HG03521 (cell line): ENCODE measurements around the gene OCRL.

Experiments used
- ATAC-seq: cut with Tn5 transposase; IDR thresholded peaks from one replicate; pipeline ENCODE4 v1.9.1; 2021; ENCODE audit warnings: mild to moderate bottlenecking, moderate library complexity; ENCODE audit not compliant: unreplicated experiment

OCRL gene

DNA sequence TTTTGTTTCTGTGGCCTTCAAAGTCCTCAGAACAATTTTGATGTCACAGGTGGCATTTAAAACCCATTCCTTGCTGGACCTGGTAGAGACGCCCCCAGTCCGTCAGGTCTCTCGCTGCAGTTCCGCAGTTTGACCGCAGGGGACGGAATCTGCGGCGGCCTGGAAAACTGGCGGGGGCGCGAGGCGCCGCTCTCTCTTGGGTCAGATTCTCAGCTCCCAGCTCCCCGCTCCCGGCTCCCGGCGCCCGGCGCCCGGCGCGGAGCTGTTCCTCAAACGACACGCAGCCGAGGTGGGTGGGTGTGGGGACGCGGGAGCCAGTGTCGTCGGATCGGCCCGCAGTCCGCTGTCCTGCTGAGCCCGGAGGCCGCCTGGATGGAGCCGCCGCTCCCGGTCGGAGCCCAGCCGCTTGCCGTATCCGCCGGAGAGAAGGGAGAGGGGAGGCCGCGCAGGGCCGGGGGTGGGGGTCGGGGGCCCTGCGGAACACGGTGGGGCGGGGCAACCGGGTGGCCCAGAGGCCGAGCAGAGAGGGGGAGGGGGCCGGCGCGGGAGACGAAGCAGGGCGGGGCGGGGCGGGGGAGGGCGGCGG lies at the start of gene OCRL:
TSS of gene OCRL (plus strand) at position 192 of the 586 bp plus-strand sequence. CDS start at position 373, 181 bp downstream.
- peak; percentile 97 for ATAC-seq

DNA sequence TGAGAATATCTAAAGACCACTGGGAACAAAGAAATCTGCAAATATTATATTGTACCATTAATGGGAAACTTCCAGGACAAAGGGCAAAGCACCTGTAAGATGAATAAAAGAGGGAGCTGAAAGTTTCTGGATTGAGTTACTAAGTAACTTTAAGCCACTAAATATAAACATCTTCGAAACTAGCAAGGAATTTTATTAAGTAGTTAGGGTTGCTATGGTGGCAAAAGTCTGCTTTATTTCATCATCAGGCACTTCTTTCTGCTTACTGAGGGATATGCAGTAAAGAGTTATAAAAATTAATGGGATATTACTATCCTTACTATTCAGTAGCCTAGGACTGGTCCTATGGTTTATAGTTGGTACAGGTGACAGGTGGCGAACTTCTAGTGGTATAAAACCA lies 49.7 kb upstream of the OCRL start:
- ATAC-seq, result no peak

GRCh38 chrX:129493643-129494042 lies 46.4 kb upstream of the OCRL start:
- no peak for ATAC-seq

GRCh38 chrX:129494887-129495286 lies 45.2 kb upstream of the OCRL start:
- no peak for ATAC-seq

- no peak for ATAC-seq
Measured at GRCh38 chrX:129495900-129496299, 44.2 kb upstream of the OCRL start.

DNA sequence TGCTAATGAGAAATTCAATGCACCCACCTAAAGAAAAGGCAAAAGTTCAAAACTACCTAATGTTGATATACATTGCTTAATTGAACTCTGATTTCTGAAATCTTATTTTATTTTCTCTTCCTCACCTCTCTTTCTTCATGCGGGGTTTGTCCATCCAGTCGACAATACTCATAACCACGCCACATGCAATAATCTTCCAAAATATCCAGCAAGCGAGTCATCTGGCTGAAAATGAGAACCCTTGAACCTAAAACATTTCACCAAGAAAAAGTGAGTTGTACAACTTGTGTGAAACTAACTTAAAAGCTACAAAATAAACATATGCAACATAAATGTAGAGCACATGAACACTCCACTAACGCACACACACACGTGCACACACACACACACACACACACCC lies 43.4 kb upstream of the OCRL start:
- no peak for ATAC-seq

DNA sequence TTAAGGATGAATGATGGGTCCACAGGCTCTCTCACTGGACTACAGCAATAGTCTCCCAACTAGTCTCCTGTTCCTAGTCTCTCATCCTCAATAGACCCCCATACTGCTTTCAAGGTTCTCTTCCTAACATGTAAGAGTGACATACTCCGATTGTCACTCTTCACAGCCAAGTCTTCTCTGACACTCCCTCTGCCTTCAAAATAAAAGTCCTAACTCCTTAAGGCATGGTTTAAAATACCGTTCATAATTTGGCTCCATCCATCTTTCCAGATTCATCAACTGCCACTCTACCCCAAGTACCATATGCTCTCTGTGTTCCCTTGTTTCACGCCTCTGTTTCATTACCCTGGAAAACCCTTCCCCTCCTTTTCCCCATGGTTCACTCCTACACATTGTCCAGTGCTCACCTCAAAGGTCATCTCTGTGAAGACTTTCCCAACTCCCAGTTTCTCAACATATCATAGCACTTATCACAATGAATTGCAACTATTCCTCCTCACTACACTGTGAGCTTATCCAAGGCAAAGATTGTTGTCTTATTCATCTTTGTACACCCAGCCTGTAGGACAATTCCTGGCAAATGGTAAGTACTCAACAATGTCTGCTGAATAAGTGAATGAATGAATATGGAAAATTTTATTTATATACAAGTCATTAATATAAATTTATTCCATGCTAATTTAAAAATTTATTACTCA lies 42.8 kb upstream of the OCRL start:
- ATAC-seq, result no peak

DNA sequence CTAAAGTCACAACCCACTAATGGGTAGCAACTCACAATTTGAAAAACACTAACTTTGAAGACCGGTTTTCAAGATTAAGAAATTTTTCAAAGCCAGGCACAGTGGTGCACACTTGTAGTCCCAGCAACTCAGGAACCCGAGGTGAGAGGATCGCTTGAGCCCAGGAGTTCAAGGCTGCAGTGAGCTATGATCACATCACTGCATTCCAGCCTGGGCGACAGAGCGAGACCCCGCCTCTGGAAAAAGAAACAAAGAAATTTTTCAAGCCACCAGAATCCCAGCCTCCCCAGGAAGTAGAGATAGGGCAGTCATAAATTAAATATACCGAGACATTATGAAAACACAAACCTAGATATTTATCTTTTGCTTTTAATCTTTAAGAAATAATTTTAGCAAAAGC lies 29.7 kb upstream of the OCRL start:
- no peak for ATAC-seq

GRCh38 chrX:129511689-129512088 lies 28.4 kb upstream of the OCRL start:
- ATAC-seq, result no peak

- ATAC-seq, result no peak
Measured at GRCh38 chrX:129512409-129512808, 27.6 kb upstream of the OCRL start.

DNA sequence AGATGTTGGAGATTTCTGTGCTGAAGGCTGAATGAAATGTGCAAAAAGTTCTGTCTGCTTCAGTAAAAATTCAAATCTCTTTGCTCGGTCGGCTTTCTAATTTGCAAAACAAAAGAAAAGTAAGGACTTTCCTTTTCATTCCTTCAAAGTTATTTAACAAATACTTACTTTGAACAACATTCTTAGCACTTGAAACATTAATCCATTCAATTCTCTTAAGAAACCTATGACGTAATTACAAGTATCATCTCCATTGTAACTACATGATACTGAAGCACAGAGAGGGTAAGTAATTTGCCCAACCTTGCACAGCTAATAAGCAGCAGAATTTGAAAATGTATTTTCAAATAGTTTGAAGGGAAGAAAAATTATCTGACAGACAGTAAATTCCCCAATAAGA lies 23.7 kb upstream of the OCRL start:
- ATAC-seq, result no peak

GRCh38 chrX:129520151-129520550 lies 19.9 kb upstream of the OCRL start:
- no peak for ATAC-seq

DNA sequence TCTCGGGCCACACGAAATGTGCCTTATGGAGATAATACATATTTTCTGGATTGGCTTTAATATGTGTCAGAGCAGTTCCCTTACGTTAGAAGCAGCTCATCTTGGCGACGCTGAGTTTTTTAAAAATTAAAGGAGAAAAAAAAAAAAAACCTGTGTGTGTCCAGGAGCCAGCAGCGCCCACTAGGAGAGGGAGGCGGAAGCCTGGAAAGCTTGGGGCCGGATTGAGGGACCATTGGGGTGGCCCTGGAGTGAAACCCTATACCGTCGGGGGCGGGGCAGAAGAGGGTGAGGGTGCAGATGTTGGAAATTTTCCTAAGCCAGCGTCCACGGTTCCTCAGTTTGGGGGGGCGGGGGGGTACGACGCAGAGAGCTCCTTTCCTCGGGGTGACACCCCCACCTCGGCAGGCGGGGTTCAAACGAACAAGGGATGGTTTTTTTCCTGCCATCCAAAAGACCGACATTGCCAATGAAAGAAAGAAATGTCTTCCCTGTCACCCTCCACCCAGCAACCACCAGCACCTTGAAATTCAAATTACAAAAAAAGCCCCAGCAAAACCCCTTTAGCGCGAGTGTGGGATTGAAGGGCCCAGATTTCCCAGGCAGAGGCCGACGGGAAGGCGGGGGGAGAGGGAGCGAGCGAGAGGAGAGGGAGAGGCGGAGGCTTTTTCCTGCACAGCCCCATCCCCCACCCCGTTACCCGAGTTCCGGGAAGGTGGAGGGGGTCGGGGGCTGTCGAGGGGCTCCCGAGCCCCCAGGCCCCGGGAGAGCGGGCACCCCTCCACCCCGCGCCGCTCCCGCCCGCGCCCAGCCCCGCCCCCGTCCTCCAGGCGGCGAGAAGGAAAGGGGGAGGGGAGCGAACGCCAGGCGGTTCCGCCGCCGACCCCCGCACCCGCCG lies 17.6 kb upstream of the OCRL start:
- ATAC-seq, result no peak

DNA sequence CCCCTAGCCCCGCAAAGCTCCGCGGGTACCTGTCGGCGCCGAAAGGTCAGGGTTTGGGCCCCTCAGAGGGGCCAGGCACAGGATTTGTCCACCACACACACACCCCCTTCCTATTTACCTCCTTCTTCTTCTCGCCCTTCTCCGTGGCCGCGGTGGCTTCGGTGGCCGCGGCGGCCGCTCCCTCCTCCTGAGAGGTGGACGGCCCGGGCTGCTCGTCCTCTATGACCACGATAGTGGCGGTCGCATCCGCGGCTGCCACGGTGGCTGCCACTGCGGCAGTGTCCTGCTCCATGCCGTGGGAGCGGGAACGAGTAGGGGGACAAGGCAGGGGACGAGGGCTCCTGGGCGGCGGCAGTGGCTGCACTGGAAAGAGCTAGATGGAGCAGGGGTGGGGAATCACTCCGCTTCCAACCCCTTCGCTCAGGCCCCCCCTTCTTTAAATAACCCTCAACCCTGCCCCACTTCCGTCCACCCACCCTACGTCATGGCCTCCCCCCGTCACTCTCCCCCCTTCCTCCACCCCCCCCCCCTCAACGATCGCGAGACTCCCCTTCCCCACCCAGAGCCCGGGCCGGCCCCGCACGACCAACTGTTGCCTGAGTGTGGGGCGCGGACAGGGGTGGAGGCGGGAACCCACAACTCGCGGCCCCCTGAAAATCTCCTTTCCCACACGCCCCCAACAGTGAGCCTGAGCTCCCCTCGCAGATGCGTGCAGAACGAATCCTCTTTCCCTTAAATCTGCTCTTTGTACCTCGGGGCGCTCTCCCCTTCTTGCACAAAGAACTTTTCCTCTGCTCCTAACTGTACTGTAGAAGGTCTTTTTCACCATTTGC lies 16.8 kb upstream of the OCRL start, which contains the start of gene SMARCA1:
TSS of gene SMARCA1 (minus strand) at position 412 of the 833 bp plus-strand sequence. CDS start at position 292, 120 bp downstream.
- no peak for ATAC-seq

DNA sequence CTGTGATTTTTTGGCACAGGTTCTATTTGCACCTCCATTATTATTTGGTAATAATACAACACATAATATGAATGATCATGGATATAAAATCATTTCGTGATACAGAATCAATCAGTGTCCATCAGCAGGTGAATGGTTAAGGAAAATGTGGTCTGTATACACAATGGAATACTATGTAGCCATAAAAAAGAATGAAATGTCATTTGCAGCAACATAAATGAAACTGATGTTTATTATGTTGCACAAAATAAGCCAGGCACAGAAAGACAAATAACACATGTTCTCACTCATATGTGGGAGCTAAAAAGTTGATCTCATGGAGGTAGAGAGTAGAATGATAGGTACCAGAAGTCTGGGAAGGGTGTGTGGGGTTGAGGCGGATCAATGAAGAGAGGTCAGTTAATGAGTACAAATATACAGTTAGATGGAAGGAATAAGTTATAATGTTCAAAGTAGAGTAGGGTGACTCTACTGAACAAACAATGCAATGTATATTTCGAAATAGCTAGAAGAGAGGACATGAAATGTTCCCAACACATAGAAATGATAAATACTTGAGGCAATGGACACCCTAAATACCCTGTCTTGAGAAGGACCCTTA lies 15.7 kb upstream of the OCRL start:
- ATAC-seq, result no peak

DNA sequence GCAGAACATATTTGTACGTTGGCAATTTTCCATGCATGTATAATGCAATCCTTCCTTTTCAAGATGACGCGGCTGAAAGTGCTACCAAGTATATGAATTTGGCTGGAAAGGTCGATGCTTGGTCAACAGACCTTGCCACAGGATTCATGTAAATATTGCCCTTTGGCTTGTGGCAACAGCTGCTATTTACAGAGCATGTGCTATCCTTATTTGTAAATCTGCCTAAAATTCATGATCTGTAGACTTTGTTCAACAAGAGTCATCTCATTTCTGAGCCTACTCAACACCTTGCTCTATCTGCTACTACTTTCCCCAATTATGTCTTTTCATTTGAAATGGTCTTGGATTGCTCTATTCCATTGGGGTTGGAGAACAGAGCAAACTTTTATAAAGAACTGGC lies 14.9 kb upstream of the OCRL start:
- no peak for ATAC-seq

DNA sequence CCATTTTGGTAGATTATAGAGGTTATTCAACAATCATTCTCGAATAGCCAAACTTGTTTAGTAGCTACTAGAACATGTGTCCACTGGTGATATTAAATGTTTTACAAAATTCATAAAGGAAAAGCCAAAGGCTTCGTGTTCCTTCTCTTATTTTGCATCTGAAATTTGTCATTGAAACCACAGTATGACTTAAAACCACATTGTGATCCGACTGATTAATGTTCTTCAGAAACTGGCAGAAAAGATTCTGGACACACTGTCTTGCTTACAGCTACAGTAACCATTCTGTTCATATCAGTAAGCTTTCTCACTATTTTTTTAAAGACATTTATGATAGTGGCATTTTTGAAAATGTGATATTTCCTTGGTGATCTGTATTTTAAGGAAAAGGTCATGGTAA lies 14.2 kb upstream of the OCRL start:
- no peak for ATAC-seq

GRCh38 chrX:129529685-129530281 lies 10.3 kb upstream of the OCRL start:
- ATAC-seq, result no peak

- no peak for ATAC-seq
Measured at GRCh38 chrX:129530410-129530809, 9.6 kb upstream of the OCRL start.

GRCh38 chrX:129531132-129531531 lies 8.9 kb upstream of the OCRL start:
- ATAC-seq, result no peak
